IgD-negative memory B cell (primary cell): Measurements from ENCODE around the gene CHD3. TPM values are rescaled to one million over a fixed set of nuclear protein-coding genes. Genes with fewer than 3 reads are reported as not detected.

Source experiments
- H3K27ac Mint-ChIP-seq, 3 donors: one replicate each; pipeline ENCODE4 v1.8.0; 2020 to 2022; ENCODE audit warnings: mild to moderate bottlenecking in 3 of 3, mixed read lengths in 3 of 3, moderate library complexity in 1 of 3
- H3K27me3 Mint-ChIP-seq: one replicate; pipeline ENCODE4 v1.8.0; 2021; ENCODE audit warnings: mixed read lengths
- H3K36me3 Mint-ChIP-seq: one replicate; pipeline ENCODE4 v1.8.0; 2020; ENCODE audit warnings: mild to moderate bottlenecking, mixed read lengths
- H3K4me1 Mint-ChIP-seq, 3 donors: one replicate each; pipeline ENCODE4 v1.8.0; 2020 to 2022; ENCODE audit warnings: mixed read lengths in 3 of 3, mild to moderate bottlenecking in 1 of 3
- H3K4me3 Mint-ChIP-seq, 4 donors: one replicate each; pipeline ENCODE4 v1.8.0; 2020 to 2022; ENCODE audit warnings: mild to moderate bottlenecking in 4 of 4, mixed read lengths in 4 of 4, moderate library complexity in 3 of 4
- H3K9me3 Mint-ChIP-seq, 3 donors: one replicate each; pipeline ENCODE4 v1.8.0; 2020 to 2021; ENCODE audit warnings: mixed read lengths in 3 of 3, mild to moderate bottlenecking in 1 of 3
- polyA plus RNA-seq: library from polyadenylated mRNA; unstranded; fragments of 300-500 nt; fragmentation: Illumina TruSeq; gene quantifications from one replicate; pipeline ENCODE4 v1.2.3, GENCODE V29; 2021

CHD3 gene
- polyA plus RNA-seq, 1 donor from 2014 or later: 2.4 TPM

- H3K36me3 Mint-ChIP-seq: peaks cover 3% of the 10 kb centered on the region
- no peak overlapping the region for H3K27ac Mint-ChIP-seq
- no peaks in the 10 kb centered on the region for H3K27me3 Mint-ChIP-seq
- H3K9me3 Mint-ChIP-seq: no peaks in the 10 kb centered on the region
- H3K4me3 Mint-ChIP-seq: no peak overlapping the region
- H3K4me1 Mint-ChIP-seq: peaks cover 0 to 4% (median 0%) of the 10 kb centered on the region in 3 donors
Observed at GRCh38 chr17:7875804-7876370, 12.7 kb upstream of the CHD3 start.

- Mint-ChIP-seq H3K9me3 (no peaks in the 10 kb centered on the region), H3K4me3 (no peak overlapping the region), H3K4me1 (peaks cover 0 to 4% (median 0%) of the 10 kb centered on the region in 3 donors), H3K27ac (no peak overlapping the region), H3K27me3 (no peaks in the 10 kb centered on the region), H3K36me3 (no peaks in the 10 kb centered on the region)
Observed at GRCh38 chr17:7878234-7878633, 10.4 kb upstream of the CHD3 start.

- Mint-ChIP-seq H3K36me3 (no peaks in the 10 kb centered on the region), H3K4me1 (peaks cover 0 to 4% (median 2%) of the 10 kb centered on the region in 3 donors), H3K27me3 (no peaks in the 10 kb centered on the region), H3K4me3 (no peak overlapping the region), H3K27ac (no peak overlapping the region), H3K9me3 (no peaks in the 10 kb centered on the region)
Observed at GRCh38 chr17:7880076-7880868, 8.3 kb upstream of the CHD3 start.

GRCh38 chr17:7881276-7882054 lies 7.1 kb upstream of the CHD3 start:
- no peaks in the 10 kb centered on the region for H3K9me3 Mint-ChIP-seq
- peaks cover 0 to 2% (median 0%) of the 10 kb centered on the region in 3 donors for H3K4me1 Mint-ChIP-seq
- no peaks in the 10 kb centered on the region for H3K36me3 Mint-ChIP-seq
- H3K4me3 Mint-ChIP-seq: no peak overlapping the region
- no peak overlapping the region for H3K27ac Mint-ChIP-seq
- H3K27me3 Mint-ChIP-seq: no peaks in the 10 kb centered on the region

GRCh38 chr17:7882068-7882467 lies 6.5 kb upstream of the CHD3 start:
- Mint-ChIP-seq H3K9me3 (no peaks in the 10 kb centered on the region), H3K4me1 (peaks cover 0 to 2% (median 0%) of the 10 kb centered on the region in 3 donors), H3K36me3 (no peaks in the 10 kb centered on the region), H3K27me3 (no peaks in the 10 kb centered on the region), H3K4me3 (no peak overlapping the region), H3K27ac (no peak overlapping the region)

GRCh38 chr17:7882629-7883028 lies 6.0 kb upstream of the CHD3 start:
- Mint-ChIP-seq H3K27me3 (no peaks in the 10 kb centered on the region), H3K27ac (no peak overlapping the region), H3K4me3 (no peak overlapping the region), H3K9me3 (no peaks in the 10 kb centered on the region), H3K4me1 (peaks cover 0 to 2% (median 0%) of the 10 kb centered on the region in 3 donors), H3K36me3 (no peaks in the 10 kb centered on the region)

GRCh38 chr17:7883781-7884386 lies 4.7 kb upstream of the CHD3 start:
- H3K36me3 Mint-ChIP-seq: no peaks in the 10 kb centered on the region
- H3K27me3 Mint-ChIP-seq: no peaks in the 10 kb centered on the region
- H3K4me3 Mint-ChIP-seq: peak overlapping the region; percentile 60 to 82 (median 71)
- H3K9me3 Mint-ChIP-seq: no peaks in the 10 kb centered on the region
- peak overlapping the region; percentile 31 to 75 (median 65) for H3K27ac Mint-ChIP-seq
- H3K4me1 Mint-ChIP-seq: peaks cover 0 to 2% (median 0%) of the 10 kb centered on the region in 3 donors

- no peaks in the 10 kb centered on the region for H3K9me3 Mint-ChIP-seq
- H3K4me1 Mint-ChIP-seq: peaks cover 0 to 2% (median 0%) of the 10 kb centered on the region in 3 donors
- H3K4me3 Mint-ChIP-seq: peak overlapping the region in 3 of 4 donors; percentile 61 to 82 (median 67)
- no peaks in the 10 kb centered on the region for H3K27me3 Mint-ChIP-seq
- no peaks in the 10 kb centered on the region for H3K36me3 Mint-ChIP-seq
- H3K27ac Mint-ChIP-seq: no peak overlapping the region
Observed at GRCh38 chr17:7884581-7885366, 3.8 kb upstream of the CHD3 start.

- Mint-ChIP-seq H3K27ac (no peak overlapping the region), H3K4me3 (peak overlapping the region in 1 of 4 donors; percentile 44), H3K9me3 (no peaks in the 10 kb centered on the region), H3K4me1 (peaks cover 0 to 2% (median 0%) of the 10 kb centered on the region in 3 donors), H3K27me3 (no peaks in the 10 kb centered on the region), H3K36me3 (no peaks in the 10 kb centered on the region)
Observed at GRCh38 chr17:7885367-7886226, 3.0 kb upstream of the CHD3 start.

- Mint-ChIP-seq H3K4me3 (no peak overlapping the region), H3K9me3 (no peaks in the 10 kb centered on the region), H3K27ac (no peak overlapping the region), H3K36me3 (no peaks in the 10 kb centered on the region), H3K27me3 (no peaks in the 10 kb centered on the region), H3K4me1 (peaks cover 0 to 2% (median 0%) of the 10 kb centered on the region in 3 donors)
Observed at GRCh38 chr17:7886227-7887037, 2.2 kb upstream of the CHD3 start.

- Mint-ChIP-seq H3K36me3 (no peaks in the 10 kb centered on the region), H3K27ac (no peak overlapping the region)
Observed at GRCh38 chr17:7887038-7887481, 1.5 kb upstream of the CHD3 start.

GRCh38 chr17:7887482-7888183 lies 956 bp upstream of the CHD3 start:
- no peak overlapping the region for H3K4me3 Mint-ChIP-seq
- peaks cover 0 to 2% (median 0%) of the 10 kb centered on the region in 3 donors for H3K4me1 Mint-ChIP-seq
- H3K27ac Mint-ChIP-seq: no peak overlapping the region
- H3K27me3 Mint-ChIP-seq: no peaks in the 10 kb centered on the region
- H3K9me3 Mint-ChIP-seq: no peaks in the 10 kb centered on the region
- no peaks in the 10 kb centered on the region for H3K36me3 Mint-ChIP-seq

More at GRCh38 chr17:7887038-7887481, 1.5 kb upstream of the CHD3 start:
- Mint-ChIP-seq H3K27me3 (no peaks in the 10 kb centered on the region), H3K4me3 (no peak overlapping the region), H3K4me1 (peaks cover 0 to 2% (median 0%) of the 10 kb centered on the region in 3 donors), H3K9me3 (no peaks in the 10 kb centered on the region)
